Endometrial microvascular endothelial cells (primary cell): ENCODE measurements around the gene ATP7A. TPM values are rescaled to one million over a fixed set of nuclear protein-coding genes. Genes with fewer than 3 reads are reported as not detected.

ENCODE experiments used
- in situ Hi-C: cut with HindIII; loops from 2 replicates; pipeline ENCODE4 v1.10.0; 2017; ENCODE audit warnings: low sequenced_read_pairs, low pct_unique_long_range_greater_than_20kb; ENCODE audit errors: inconsistent ontology term
- total RNA-seq: library from RNA; depleted of rRNA; stranded (reverse); fragments of >200 nt; gene quantifications from one replicate; pipeline ENCODE4 v1.2.3, GENCODE V29; 2015; ENCODE audit errors: inconsistent ontology term

The ATP7A gene
- total RNA-seq, 1 donor from 2014 or later, result 9.6 TPM

DNA sequence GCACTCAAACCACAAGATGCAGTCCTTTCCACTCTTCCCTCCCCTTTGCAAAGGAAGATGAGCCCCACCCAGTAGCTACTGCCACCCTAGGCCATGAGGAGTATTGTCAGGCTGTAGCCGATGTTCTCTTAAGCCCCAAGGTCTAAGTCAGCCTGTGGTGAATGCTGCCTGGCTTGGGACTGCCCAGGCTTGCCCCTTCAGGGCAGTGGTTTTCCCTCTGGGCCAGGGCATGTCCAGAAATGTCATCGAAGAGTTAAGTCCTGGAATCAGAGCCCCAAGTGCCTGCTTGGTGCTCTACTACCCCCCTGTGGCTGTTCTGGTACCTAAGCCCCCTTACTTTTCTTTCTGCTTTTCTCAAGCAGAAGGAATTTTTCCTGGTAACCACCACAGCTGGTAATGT is 181.8 kb downstream of the ATP7A start:
- in situ Hi-C loops, result no loop called here

- in situ Hi-C loops, result no loop called here
These were observed 187.6 kb downstream of the ATP7A start for GRCh38 chrX:78098108-78098507.

Other genes starting within 250 kb of the ATP7A start
- gene ATRX, start 124.5 kb upstream of the ATP7A start, total RNA-seq, result 31.5 TPM
- 108 TPM for gene MAGT1, start 15.3 kb upstream of the ATP7A start, total RNA-seq
- gene COX7B, start 11.2 kb upstream of the ATP7A start, total RNA-seq, result 345 TPM
- not detected for gene PGAM4, start 58.9 kb downstream of the ATP7A start, total RNA-seq
- 400 TPM for gene PGK1, start 193.6 kb downstream of the ATP7A start, total RNA-seq
- gene TAF9B, start 229.0 kb downstream of the ATP7A start, total RNA-seq, result 31.3 TPM